Measurements from ENCODE around the gene MS4A4E.

Gene MS4A4E

DNA sequence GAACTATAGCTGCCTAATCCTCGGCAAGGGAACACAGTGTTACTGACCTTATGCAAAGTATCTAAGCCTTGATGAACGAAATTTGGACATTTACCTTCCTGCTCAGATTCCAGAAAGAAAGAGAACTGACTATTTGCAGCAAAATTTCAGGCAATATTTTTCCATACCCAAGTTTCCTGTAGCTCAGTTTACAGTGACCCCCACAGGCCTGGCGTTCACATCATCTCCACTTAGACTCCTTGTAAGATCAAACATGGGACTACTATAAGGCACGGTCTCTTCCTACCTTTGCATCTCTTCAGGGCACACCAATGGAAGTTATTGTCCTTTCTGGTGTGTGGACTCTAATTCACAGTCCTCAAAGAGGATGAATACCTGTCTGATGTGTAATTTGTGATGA, 81.2 kb downstream of the MS4A4E start:
- Histone ChIP-seq H3K4me2 (ENCODE audit: low read length) (no peak overlapping the region), H3K4me1 (ENCODE audit: control insufficient read depth, low read length) (no peaks in the 10 kb centered on the region), H3K27ac (ENCODE audit: low read depth, low read length) (no peak overlapping the region), H3K9me2 (replicated peaks; ENCODE audit: control insufficient read depth, low read length) (no peaks in the 10 kb centered on the region), H3F3A (ENCODE audit: control insufficient read depth, insufficient read depth) (no peaks in the 10 kb centered on the region), H3K36me3 (ENCODE audit: control insufficient read depth, low read length) (no peaks in the 10 kb centered on the region), H3K27me3 (ENCODE audit: control insufficient read depth, low read length) (peaks cover 2% of the 10 kb centered on the region; the same call in 1 of the 2 replicates), H3K79me2 (ENCODE audit: control insufficient read depth, low read length) (no peaks in the 10 kb centered on the region), H4K20me1 (ENCODE audit: control insufficient read depth, insufficient read depth, low read depth, low read length) (no peaks in the 10 kb centered on the region), H3K9me3 (ENCODE audit: control insufficient read depth, insufficient read depth, low read length) (no peaks in the 10 kb centered on the region), H3K4me3 (ENCODE audit: low read length) (no peak overlapping the region)
- TF ChIP-seq, protein P1, sequence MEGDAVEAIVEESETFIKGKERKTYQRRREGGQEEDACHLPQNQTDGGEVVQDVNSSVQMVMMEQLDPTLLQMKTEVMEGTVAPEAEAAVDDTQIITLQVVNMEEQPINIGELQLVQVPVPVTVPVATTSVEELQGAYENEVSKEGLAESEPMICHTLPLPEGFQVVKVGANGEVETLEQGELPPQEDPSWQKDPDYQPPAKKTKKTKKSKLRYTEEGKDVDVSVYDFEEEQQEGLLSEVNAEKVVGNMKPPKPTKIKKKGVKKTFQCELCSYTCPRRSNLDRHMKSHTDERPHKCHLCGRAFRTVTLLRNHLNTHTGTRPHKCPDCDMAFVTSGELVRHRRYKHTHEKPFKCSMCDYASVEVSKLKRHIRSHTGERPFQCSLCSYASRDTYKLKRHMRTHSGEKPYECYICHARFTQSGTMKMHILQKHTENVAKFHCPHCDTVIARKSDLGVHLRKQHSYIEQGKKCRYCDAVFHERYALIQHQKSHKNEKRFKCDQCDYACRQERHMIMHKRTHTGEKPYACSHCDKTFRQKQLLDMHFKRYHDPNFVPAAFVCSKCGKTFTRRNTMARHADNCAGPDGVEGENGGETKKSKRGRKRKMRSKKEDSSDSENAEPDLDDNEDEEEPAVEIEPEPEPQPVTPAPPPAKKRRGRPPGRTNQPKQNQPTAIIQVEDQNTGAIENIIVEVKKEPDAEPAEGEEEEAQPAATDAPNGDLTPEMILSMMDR (IDR thresholded peaks at IDR 0.05; ENCODE audit: low read depth, low read length, poor library complexity, severe bottlenecking), result no peak
- no peak for TF ChIP-seq EZH2phosphoT487 (IDR thresholded peaks at IDR 0.05; ENCODE audit: borderline replicate concordance, low read length)

DNA sequence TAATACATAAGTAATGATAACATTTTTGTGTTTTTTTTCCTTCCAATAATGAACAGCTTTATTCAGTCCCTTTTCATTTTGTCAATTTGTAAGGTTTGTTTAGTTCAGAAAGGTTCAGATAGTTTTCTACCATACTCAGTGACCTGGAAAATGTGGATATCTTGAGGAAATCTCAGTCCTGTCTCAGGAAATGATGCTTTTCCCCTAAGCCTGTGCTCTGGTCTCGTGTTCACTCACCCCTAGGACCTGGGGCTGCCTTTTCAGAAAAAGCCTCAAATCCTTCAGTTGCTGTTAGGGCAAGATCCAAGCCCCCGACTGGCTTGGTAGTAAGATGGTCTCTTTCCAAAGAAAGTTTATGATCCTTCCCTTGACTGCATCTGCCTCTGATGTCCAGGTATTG, 81.8 kb downstream of the MS4A4E start:
- H3K9me2 ChIP-seq (replicated peaks; ENCODE audit: control insufficient read depth, low read length), result no peaks in the 10 kb centered on the region
- no peaks in the 10 kb centered on the region for H3K9me3 ChIP-seq (ENCODE audit: control insufficient read depth, insufficient read depth, low read length)
- H3F3A ChIP-seq (ENCODE audit: control insufficient read depth, insufficient read depth), result no peaks in the 10 kb centered on the region
- no peak overlapping the region for H3K4me2 ChIP-seq (ENCODE audit: low read length)
- H3K79me2 ChIP-seq (ENCODE audit: control insufficient read depth, low read length), result no peaks in the 10 kb centered on the region
- no peaks in the 10 kb centered on the region for H4K20me1 ChIP-seq (ENCODE audit: control insufficient read depth, insufficient read depth, low read depth, low read length)
- TF ChIP-seq EZH2phosphoT487 (IDR thresholded peaks at IDR 0.05; ENCODE audit: borderline replicate concordance, low read length), result no peak
- TF ChIP-seq, protein P1 (IDR thresholded peaks at IDR 0.05; ENCODE audit: low read depth, low read length, poor library complexity, severe bottlenecking), result no peak
- H3K27ac ChIP-seq (ENCODE audit: low read depth, low read length), result no peak overlapping the region
- H3K4me1 ChIP-seq (ENCODE audit: control insufficient read depth, low read length), result no peaks in the 10 kb centered on the region
- H3K27me3 ChIP-seq (ENCODE audit: control insufficient read depth, low read length), result peaks cover 2% of the 10 kb centered on the region; the same call in 1 of the 2 replicates
- H3K36me3 ChIP-seq (ENCODE audit: control insufficient read depth, low read length), result no peaks in the 10 kb centered on the region
- no peak overlapping the region for H3K4me3 ChIP-seq (ENCODE audit: low read length)

DNA sequence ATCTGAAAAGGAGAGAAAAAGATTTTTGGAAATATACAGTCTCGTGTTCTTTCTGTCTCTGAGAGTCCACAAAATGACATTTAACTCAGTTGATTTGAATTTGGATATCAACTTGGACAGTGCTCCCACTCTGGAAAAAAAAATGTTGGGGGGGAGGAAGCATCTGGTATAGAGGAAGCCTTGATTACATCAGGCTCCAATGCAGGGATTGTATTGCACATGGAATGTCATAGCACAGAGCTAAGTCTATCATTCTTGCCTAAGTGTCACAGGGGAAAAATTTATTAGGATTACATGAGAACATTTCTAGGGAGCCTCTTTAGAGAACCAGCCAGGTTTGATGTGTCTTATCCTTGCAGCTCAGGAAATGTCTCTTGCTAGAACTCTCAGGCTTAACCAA, 83.1 kb downstream of the MS4A4E start:
- Histone ChIP-seq H3K27me3 (ENCODE audit: control insufficient read depth, low read length) (peaks cover 2% of the 10 kb centered on the region; the same call in 1 of the 2 replicates), H3K4me1 (ENCODE audit: control insufficient read depth, low read length) (no peaks in the 10 kb centered on the region), H3K36me3 (ENCODE audit: control insufficient read depth, low read length) (no peaks in the 10 kb centered on the region), H3K4me2 (ENCODE audit: low read length) (no peak overlapping the region), H3K27ac (ENCODE audit: low read depth, low read length) (no peak overlapping the region), H4K20me1 (ENCODE audit: control insufficient read depth, insufficient read depth, low read depth, low read length) (no peaks in the 10 kb centered on the region), H3K79me2 (ENCODE audit: control insufficient read depth, low read length) (no peaks in the 10 kb centered on the region), H3F3A (ENCODE audit: control insufficient read depth, insufficient read depth) (no peaks in the 10 kb centered on the region), H3K9me2 (replicated peaks; ENCODE audit: control insufficient read depth, low read length) (no peaks in the 10 kb centered on the region), H3K9me3 (ENCODE audit: control insufficient read depth, insufficient read depth, low read length) (no peaks in the 10 kb centered on the region), H3K4me3 (ENCODE audit: low read length) (no peak overlapping the region)
- no peak for TF ChIP-seq EZH2phosphoT487 (IDR thresholded peaks at IDR 0.05; ENCODE audit: borderline replicate concordance, low read length)
- TF ChIP-seq, protein P1 (IDR thresholded peaks at IDR 0.05; ENCODE audit: low read depth, low read length, poor library complexity, severe bottlenecking), result no peak

Data from DOHH2 (cell line).